H4 (cell line): Measurements from ENCODE around the gene FRYL. TPM values are rescaled to one million over a fixed set of nuclear protein-coding genes. Genes with fewer than 3 reads are reported as not detected.
A peak's percentile ranks its signal among the peaks of the same experiment; 100 is the strongest.
"Not testable (repeated sequence)": the region's sequence is repeated elsewhere in the genome, so short reads cannot be mapped to it uniquely, and the experiment has no call there.

ENCODE experiments used
- DNase-seq: peaks from one replicate; pipeline ENCODE4 v3.0.0-alpha.2; 2015; ENCODE audit warnings: low spot score
- total RNA-seq: library from RNA; depleted of rRNA; stranded (reverse); fragments of >200 nt; shearing (Covaris generic); gene quantifications from 2 replicates; pipeline ENCODE4 v1.2.3, GENCODE V29; 2014; rRNA removed

Gene FRYL
- 32.7 and 36.2 TPM in 2 replicates for total RNA-seq

DNA sequence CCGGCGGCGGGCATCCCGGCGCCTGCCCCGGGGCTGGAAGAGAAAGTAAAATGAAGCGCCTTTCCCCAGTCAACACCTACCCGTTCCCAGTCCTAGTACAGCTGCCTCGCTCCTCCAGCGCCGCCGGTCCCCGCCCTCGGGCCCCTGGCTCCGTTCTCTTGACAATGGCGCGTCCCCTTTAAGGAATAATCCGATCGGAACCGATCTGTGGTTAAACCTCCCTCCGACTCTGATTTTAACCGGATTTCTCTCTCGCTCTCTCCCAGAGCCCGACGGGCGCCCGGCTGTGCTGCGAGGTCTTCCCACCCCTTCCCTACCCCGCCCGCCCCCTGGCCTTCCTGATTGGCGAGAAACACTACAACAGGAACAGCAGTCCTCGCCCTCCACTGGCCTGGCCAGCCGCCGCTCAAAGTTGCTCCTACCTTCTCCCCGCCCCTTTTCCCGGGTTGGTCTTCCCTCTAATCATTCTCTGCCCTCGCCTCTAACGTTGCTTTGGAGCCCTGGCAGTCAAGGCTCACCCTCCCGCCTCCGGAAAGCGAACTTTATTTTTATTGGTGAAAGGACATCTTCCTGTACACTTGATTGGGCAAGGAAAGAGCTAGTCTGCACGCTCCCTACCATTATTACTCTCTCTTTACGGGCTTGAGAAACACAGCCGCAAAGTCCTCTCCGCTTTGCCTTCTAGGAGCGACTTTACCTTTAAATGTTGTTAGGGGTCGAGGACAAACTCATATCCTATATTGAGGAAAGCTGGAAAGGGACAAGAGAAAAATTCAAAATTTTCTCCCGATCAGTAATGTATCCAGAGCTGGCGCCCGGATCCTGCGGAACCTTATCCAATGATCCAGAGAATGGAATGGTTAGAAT lies at the start of gene FRYL:
FRYL (minus strand) TSS at position 282 of the 867 bp plus-strand sequence. CDS start 145,869 bp downstream, outside the sequence.
- DNase-seq, result peak; percentile 100

DNA sequence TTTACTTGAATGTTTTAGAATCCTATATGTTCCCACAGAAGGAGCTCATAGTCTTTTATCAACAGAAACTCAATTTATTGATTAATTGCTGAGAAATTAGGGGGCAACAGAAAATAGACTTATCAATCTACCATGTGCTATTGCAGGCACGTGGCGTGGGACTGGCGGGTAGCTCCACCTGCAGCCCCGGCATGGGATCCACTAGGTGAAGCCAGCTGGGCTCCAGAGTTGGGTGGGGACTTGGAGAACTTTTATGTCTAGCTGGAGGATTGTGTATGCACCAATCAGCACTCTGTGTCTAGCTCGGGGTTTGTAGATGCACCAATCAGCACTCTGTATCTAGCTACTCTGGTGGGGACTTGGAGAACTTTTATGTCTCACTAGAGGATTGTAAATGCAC lies 47.5 kb upstream of the FRYL start:
- DNase-seq, result no peak

- not testable (repeated sequence) for DNase-seq
Measured at GRCh38 chr4:48821431-48821830, 41.4 kb upstream of the FRYL start.

GRCh38 chr4:48816971-48817370 lies 36.9 kb upstream of the FRYL start:
- DNase-seq, result no peak

- not testable (repeated sequence) for DNase-seq
Measured at GRCh38 chr4:48816297-48816696, 36.2 kb upstream of the FRYL start.

DNA sequence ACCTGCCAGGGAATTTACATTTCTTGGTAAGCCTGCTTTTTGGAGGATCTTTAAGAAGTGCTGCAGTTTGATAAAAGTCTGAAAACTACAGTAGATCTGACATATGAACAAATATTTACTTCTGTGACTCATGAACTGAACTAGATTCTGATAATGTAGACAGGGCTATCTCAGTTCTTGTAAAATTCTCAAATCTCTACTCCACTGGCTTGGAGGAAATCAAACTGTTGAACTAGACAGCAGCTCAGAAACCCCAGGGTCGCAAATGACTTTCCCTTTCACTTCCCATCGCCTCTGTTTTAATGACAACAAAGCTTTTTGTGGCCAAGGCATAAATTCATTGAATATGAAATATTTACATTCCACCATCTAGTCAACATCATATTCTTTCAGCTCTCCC lies 35.4 kb upstream of the FRYL start:
- no peak for DNase-seq

DNA sequence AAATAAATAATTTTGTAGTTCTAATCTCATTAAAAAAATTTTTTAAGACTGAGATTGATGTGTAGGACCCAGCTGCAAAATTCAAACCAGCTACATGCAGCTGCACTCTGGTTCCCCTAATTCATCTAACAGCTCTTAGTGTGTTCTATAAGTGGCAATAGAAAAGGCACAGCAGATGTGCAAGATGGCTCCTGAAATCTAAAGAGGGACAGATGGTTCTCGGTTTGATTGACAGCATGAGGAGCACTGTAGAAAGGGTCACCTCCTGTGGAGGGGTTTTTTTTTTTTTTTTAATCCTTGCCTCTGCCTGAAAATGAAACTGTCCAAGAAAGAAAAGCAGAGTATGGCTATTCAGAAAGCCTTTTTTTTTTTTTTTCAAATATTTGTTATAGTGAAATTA lies 33.9 kb upstream of the FRYL start:
- no peak for DNase-seq

- DNase-seq, result no peak
Measured at GRCh38 chr4:48812866-48813265, 32.8 kb upstream of the FRYL start.

DNA sequence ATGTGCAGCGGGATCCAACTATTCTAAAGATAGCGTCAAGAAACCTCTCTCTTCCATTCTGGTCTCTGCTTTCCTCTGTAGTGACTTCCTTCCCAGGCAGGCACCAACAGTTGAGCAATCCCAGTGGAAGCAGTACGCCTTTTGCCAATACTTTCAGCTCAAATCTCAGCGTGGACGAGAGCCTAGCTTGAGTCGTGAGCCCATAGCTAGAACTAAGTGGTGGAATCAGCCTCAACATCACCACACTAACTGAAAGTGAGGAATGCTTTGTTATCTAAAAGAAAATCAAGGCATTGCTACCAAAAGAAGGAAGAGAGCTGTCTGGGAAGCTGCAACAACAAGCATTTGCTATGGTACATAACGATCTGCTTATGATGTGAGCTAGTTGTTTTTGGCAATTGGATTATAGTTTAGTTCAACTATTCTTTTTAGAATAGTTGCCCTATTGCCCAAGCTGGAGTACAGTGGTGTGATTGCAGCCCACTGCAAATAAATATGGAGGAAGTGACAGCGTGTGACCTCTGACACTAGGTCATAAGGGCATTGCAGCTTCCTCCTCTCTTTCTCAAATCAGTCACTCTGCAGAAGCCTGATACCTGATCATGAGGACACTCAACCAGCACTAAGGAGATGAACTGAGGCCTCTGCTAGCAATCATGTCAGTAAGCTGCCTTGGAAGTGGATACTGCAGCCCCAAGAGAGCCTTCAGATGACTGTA lies 24.7 kb upstream of the FRYL start:
- no peak for DNase-seq

- DNase-seq, result no peak
Measured at GRCh38 chr4:48801016-48801715, 21.1 kb upstream of the FRYL start.

- not testable (repeated sequence) for DNase-seq
Measured at GRCh38 chr4:48800155-48800554, 20.1 kb upstream of the FRYL start.

- DNase-seq, result no peak
Measured at GRCh38 chr4:48799157-48799556, 19.1 kb upstream of the FRYL start.

- DNase-seq, result no peak
Measured at GRCh38 chr4:48798117-48798516, 18.0 kb upstream of the FRYL start.

- no peak for DNase-seq
Measured at GRCh38 chr4:48796927-48797679, 17.0 kb upstream of the FRYL start.

- DNase-seq, result no peak
Measured at GRCh38 chr4:48796191-48796926, 16.3 kb upstream of the FRYL start.

GRCh38 chr4:48795108-48795507 lies 15.0 kb upstream of the FRYL start:
- no peak for DNase-seq

DNA sequence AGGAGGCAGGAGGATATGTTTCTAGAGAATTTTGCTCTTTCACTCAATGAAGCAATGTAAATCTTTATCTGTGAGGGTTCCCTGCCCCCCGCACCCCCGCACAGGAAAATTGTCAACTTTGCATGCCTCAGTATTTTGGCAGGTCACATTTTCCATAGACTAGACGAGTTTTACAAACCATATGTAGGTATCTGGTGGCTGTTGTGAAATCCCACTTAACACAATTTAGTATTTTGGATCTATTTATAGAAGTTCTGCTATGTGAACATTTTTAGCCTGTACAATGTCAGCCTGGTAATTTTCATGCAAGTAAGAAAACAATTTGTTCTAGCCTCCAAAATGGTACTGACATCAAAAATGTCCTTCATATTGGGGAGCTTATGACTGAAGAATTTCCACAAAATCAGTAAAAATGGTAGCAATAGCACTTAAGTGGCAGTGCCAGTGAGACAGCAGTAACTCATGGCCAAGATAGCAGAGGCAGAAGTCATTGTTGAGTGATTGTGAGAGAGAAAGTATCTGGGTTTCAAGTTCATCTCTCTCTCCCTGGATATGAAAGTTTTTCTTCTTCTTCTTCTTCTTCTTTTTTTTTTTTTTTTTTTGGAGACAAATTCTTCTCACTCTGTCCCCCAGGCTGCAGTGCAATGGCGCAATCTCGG lies 12.4 kb upstream of the FRYL start:
- no peak for DNase-seq

DNA sequence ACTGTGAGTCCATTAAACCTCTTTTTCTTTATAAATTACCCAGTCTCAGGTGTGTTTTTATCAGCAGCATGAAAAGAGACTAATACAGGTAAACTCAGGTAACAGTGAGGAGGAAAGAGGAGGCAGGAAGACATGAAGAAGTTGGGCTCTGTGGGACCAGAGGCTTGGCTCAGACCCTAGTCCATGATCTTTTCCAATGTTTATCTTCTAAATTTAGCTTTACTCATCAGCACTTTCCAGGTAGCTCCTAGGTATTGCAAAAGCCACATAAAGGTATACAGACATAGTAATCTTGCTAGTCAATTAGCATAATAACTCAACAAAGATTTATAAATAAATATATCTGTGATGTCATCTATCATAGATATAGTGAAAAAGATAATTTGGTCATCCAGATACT lies 11.2 kb upstream of the FRYL start:
- DNase-seq, result no peak

- DNase-seq, result no peak
Measured at GRCh38 chr4:48790561-48790960, 10.5 kb upstream of the FRYL start.

GRCh38 chr4:48787056-48787455 lies 7.0 kb upstream of the FRYL start:
- DNase-seq, result no peak
